ENCODE measurements around the gene CREB3L2.

The CREB3L2 gene

GRCh38 chr7:137898839-137899721, 102.8 kb downstream of the CREB3L2 start:
- DNase-seq (ENCODE audit: extremely low spot score) = peak; percentile 73
- TF ChIP-seq CTCF (IDR thresholded peaks at IDR 0.05; ENCODE audit: control extremely low read depth, extremely low read depth, low read depth, missing control alignments) = peak; percentile 97
- POLR2A ChIA-PET = no interaction called here
- CTCF ChIA-PET = interaction anchor here (0.7 to 20.5 kb wide), 29 partner anchors 7 to 294 kb away, joined by 3 to 494 read pairs (median 4); partner anchors contain the start of gene CREB3L2

- CTCF ChIA-PET = interaction anchor here (0.6 to 9.0 kb wide), 10 partner anchors 7 to 289 kb away, joined by 3 to 70 read pairs (median 4); partner anchors contain the start of gene CREB3L2
- POLR2A ChIA-PET = interaction anchor here (0.6 kb wide), 1 partner anchor 272 kb away, joined by 3 read pairs; no protein-coding TSS in a partner anchor
- DNase-seq (ENCODE audit: extremely low spot score) = peak; percentile 51
- TF ChIP-seq CTCF (IDR thresholded peaks at IDR 0.05; ENCODE audit: control extremely low read depth, extremely low read depth, low read depth, missing control alignments) = no peak
Observed at GRCh38 chr7:137895301-137896221, 106.3 kb downstream of the CREB3L2 start.

- no peak for DNase-seq (ENCODE audit: extremely low spot score)
- ChIA-PET POLR2A (no interaction called here), CTCF (interaction anchor here (1.1 to 9.0 kb wide), 6 partner anchors 8 to 237 kb away, joined by 3 to 70 read pairs (median 8); partner anchors contain the start of gene CREB3L2)
- no peak for TF ChIP-seq CTCF (IDR thresholded peaks at IDR 0.05; ENCODE audit: control extremely low read depth, extremely low read depth, low read depth, missing control alignments)
Observed at GRCh38 chr7:137893143-137893742, 108.6 kb downstream of the CREB3L2 start.

GRCh38 chr7:137891016-137891655, 110.8 kb downstream of the CREB3L2 start:
- ChIA-PET POLR2A (interaction anchor here (0.6 to 1.4 kb wide), 2 partner anchors 12 to 28 kb away, joined by 3 to 5 read pairs; no protein-coding TSS in a partner anchor), CTCF (interaction anchor here (0.9 to 9.0 kb wide), 7 partner anchors 10 to 235 kb away, joined by 3 to 70 read pairs (median 4); partner anchors contain the start of gene CREB3L2)
- no peak for TF ChIP-seq CTCF (IDR thresholded peaks at IDR 0.05; ENCODE audit: control extremely low read depth, extremely low read depth, low read depth, missing control alignments)
- DNase-seq (ENCODE audit: extremely low spot score) = no peak

GRCh38 chr7:137890449-137890921, 111.4 kb downstream of the CREB3L2 start:
- no peak for DNase-seq (ENCODE audit: extremely low spot score)
- CTCF ChIA-PET = interaction anchor here (0.9 to 9.0 kb wide), 7 partner anchors 9 to 234 kb away, joined by 3 to 70 read pairs (median 4); partner anchors contain the start of gene CREB3L2
- no peak for TF ChIP-seq CTCF (IDR thresholded peaks at IDR 0.05; ENCODE audit: control extremely low read depth, extremely low read depth, low read depth, missing control alignments)
- POLR2A ChIA-PET = interaction anchor here (1.4 kb wide), 1 partner anchor 11 kb away, joined by 5 read pairs; no protein-coding TSS in a partner anchor
